ENCODE data around the gene RANBP17.

RANBP17 gene

DNA sequence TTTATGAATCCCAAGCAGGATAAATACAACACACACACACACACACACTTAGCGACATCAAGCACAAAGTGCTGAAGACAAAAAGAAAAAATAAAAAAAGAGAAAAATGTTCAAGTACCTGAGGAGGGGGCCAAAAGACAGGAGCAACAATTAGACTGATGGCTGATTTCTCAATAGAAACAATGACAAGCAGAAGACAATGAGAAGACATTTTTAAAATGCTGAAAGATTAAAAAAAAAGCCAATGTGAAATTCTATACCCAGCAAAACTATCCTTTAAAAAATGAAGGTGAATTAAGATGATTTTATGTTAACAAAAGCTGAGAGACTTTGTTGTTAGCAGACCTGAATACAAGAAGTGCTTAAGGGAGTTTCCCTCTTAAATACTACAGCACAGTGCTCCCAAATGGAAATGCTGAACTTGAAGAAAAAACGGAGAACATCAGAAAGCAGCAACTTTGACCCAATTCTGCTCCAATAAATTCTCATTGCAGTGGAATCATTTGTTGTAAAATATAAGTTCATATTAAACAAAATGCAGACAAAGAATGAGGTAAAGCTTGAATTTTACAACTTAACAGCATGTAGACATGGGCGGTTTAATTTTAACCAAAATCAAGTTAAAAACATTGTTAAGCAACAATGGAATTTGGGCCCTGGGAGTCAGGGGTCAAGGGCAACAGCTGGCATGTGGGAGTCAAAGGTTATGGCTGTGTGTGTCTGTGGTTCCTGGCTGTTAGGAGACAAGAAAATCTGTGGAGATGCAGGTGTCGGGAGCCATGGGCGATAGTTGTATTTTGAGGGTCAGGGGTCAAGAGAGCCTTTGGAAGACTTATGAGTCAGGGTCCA, 776 bp upstream of the RANBP17 start (continued):
- TF ChIP-seq, protein P1, sequence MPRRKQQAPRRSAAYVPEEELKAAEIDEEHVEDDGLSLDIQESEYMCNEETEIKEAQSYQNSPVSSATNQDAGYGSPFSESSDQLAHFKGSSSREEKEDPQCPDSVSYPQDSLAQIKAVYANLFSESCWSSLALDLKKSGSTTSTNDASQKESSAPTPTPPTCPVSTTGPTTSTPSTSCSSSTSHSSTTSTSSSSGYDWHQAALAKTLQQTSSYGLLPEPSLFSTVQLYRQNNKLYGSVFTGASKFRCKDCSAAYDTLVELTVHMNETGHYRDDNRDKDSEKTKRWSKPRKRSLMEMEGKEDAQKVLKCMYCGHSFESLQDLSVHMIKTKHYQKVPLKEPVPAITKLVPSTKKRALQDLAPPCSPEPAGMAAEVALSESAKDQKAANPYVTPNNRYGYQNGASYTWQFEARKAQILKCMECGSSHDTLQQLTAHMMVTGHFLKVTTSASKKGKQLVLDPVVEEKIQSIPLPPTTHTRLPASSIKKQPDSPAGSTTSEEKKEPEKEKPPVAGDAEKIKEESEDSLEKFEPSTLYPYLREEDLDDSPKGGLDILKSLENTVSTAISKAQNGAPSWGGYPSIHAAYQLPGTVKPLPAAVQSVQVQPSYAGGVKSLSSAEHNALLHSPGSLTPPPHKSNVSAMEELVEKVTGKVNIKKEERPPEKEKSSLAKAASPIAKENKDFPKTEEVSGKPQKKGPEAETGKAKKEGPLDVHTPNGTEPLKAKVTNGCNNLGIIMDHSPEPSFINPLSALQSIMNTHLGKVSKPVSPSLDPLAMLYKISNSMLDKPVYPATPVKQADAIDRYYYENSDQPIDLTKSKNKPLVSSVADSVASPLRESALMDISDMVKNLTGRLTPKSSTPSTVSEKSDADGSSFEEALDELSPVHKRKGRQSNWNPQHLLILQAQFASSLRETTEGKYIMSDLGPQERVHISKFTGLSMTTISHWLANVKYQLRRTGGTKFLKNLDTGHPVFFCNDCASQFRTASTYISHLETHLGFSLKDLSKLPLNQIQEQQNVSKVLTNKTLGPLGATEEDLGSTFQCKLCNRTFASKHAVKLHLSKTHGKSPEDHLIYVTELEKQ (tag by site-specific recombination; IDR thresholded peaks at IDR 0.05; ENCODE audit: borderline replicate concordance) = no peak
- TF ChIP-seq ZXDB (tag by site-specific recombination; IDR thresholded peaks at IDR 0.05) (no peak), ZNF701 (tag by site-specific recombination; IDR thresholded peaks at IDR 0.05) (no peak), ZNF239 (tag by site-specific recombination; IDR thresholded peaks at IDR 0.05) (no peak), ZNF114 (tag by site-specific recombination; IDR thresholded peaks at IDR 0.05) (no peak), ZNF747 (tag by site-specific recombination; IDR thresholded peaks at IDR 0.05) (no peak), ZNF121 (tag by site-specific recombination; IDR thresholded peaks at IDR 0.05) (no peak), KLF16 (tag by site-specific recombination; IDR thresholded peaks at IDR 0.05) (no peak), ZNF621 (tag by site-specific recombination; IDR thresholded peaks at IDR 0.05) (no peak), BCL11B (tag by site-specific recombination; IDR thresholded peaks at IDR 0.05; ENCODE audit: low read depth) (peak; percentile 93), ZFP37 (tag by site-specific recombination; IDR thresholded peaks at IDR 0.05) (no peak), ZNF501 (tag by site-specific recombination; IDR thresholded peaks at IDR 0.05) (no peak), KLF8 (tag by site-specific recombination; IDR thresholded peaks at IDR 0.05) (peak; percentile 74; the same call in 1 of the 2 replicates), FEZF1 (tag by site-specific recombination; IDR thresholded peaks at IDR 0.05) (no peak), ZNF664 (tag by site-specific recombination; IDR thresholded peaks at IDR 0.05) (no peak), ZNF16 (tag by site-specific recombination; IDR thresholded peaks at IDR 0.05; ENCODE audit: low read depth) (no peak), ZNF473 (tag by site-specific recombination; IDR thresholded peaks at IDR 0.05) (no peak), ZBTB17 (tag by site-specific recombination; IDR thresholded peaks at IDR 0.05) (no peak), ZNF292 (tag by site-specific recombination; IDR thresholded peaks at IDR 0.05; ENCODE audit: borderline replicate concordance, low read depth) (no peak), SCRT1 (tag by site-specific recombination; IDR thresholded peaks at IDR 0.05; ENCODE audit: borderline replicate concordance) (no peak), HOXA7 (CRISPR knock-in tag; IDR thresholded peaks at IDR 0.05; ENCODE audit: borderline replicate concordance) (no peak)
- TF ChIP-seq, protein P2, sequence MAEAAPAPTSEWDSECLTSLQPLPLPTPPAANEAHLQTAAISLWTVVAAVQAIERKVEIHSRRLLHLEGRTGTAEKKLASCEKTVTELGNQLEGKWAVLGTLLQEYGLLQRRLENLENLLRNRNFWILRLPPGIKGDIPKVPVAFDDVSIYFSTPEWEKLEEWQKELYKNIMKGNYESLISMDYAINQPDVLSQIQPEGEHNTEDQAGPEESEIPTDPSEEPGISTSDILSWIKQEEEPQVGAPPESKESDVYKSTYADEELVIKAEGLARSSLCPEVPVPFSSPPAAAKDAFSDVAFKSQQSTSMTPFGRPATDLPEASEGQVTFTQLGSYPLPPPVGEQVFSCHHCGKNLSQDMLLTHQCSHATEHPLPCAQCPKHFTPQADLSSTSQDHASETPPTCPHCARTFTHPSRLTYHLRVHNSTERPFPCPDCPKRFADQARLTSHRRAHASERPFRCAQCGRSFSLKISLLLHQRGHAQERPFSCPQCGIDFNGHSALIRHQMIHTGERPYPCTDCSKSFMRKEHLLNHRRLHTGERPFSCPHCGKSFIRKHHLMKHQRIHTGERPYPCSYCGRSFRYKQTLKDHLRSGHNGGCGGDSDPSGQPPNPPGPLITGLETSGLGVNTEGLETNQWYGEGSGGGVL (tag by site-specific recombination; IDR thresholded peaks at IDR 0.05) = no peak
- TF ChIP-seq, protein P3, sequence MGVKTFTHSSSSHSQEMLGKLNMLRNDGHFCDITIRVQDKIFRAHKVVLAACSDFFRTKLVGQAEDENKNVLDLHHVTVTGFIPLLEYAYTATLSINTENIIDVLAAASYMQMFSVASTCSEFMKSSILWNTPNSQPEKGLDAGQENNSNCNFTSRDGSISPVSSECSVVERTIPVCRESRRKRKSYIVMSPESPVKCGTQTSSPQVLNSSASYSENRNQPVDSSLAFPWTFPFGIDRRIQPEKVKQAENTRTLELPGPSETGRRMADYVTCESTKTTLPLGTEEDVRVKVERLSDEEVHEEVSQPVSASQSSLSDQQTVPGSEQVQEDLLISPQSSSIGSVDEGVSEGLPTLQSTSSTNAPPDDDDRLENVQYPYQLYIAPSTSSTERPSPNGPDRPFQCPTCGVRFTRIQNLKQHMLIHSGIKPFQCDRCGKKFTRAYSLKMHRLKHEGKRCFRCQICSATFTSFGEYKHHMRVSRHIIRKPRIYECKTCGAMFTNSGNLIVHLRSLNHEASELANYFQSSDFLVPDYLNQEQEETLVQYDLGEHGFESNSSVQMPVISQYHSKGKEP (tag by site-specific recombination; IDR thresholded peaks at IDR 0.05) = no peak
- TF ChIP-seq, protein P4, sequence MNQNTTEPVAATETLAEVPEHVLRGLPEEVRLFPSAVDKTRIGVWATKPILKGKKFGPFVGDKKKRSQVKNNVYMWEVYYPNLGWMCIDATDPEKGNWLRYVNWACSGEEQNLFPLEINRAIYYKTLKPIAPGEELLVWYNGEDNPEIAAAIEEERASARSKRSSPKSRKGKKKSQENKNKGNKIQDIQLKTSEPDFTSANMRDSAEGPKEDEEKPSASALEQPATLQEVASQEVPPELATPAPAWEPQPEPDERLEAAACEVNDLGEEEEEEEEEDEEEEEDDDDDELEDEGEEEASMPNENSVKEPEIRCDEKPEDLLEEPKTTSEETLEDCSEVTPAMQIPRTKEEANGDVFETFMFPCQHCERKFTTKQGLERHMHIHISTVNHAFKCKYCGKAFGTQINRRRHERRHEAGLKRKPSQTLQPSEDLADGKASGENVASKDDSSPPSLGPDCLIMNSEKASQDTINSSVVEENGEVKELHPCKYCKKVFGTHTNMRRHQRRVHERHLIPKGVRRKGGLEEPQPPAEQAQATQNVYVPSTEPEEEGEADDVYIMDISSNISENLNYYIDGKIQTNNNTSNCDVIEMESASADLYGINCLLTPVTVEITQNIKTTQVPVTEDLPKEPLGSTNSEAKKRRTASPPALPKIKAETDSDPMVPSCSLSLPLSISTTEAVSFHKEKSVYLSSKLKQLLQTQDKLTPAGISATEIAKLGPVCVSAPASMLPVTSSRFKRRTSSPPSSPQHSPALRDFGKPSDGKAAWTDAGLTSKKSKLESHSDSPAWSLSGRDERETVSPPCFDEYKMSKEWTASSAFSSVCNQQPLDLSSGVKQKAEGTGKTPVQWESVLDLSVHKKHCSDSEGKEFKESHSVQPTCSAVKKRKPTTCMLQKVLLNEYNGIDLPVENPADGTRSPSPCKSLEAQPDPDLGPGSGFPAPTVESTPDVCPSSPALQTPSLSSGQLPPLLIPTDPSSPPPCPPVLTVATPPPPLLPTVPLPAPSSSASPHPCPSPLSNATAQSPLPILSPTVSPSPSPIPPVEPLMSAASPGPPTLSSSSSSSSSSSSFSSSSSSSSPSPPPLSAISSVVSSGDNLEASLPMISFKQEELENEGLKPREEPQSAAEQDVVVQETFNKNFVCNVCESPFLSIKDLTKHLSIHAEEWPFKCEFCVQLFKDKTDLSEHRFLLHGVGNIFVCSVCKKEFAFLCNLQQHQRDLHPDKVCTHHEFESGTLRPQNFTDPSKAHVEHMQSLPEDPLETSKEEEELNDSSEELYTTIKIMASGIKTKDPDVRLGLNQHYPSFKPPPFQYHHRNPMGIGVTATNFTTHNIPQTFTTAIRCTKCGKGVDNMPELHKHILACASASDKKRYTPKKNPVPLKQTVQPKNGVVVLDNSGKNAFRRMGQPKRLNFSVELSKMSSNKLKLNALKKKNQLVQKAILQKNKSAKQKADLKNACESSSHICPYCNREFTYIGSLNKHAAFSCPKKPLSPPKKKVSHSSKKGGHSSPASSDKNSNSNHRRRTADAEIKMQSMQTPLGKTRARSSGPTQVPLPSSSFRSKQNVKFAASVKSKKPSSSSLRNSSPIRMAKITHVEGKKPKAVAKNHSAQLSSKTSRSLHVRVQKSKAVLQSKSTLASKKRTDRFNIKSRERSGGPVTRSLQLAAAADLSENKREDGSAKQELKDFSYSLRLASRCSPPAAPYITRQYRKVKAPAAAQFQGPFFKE (tag by site-specific recombination; IDR thresholded peaks at IDR 0.05; ENCODE audit: borderline replicate concordance) = no peak
